ENCODE results near the gene IRF5.

Gene IRF5

GRCh38 chr7:128986609-128987008 lies 48.9 kb downstream of the IRF5 start:
- no peak overlapping the region for H3K27ac ChIP-seq
- TF ChIP-seq CTCF (conservative IDR thresholded peaks at IDR 0.05), result no peak

- peak overlapping the region; percentile 45 for H3K27ac ChIP-seq
- TF ChIP-seq CTCF (conservative IDR thresholded peaks at IDR 0.05), result no peak
Observed at GRCh38 chr7:128988372-128988771, 50.6 kb downstream of the IRF5 start.

GRCh38 chr7:128989961-128990360 lies 52.2 kb downstream of the IRF5 start:
- peak overlapping the region; percentile 45 for H3K27ac ChIP-seq
- TF ChIP-seq CTCF (conservative IDR thresholded peaks at IDR 0.05), result no peak

GRCh38 chr7:128993419-128993818 lies 55.7 kb downstream of the IRF5 start:
- no peak for TF ChIP-seq CTCF (conservative IDR thresholded peaks at IDR 0.05)
- peak overlapping the region; percentile 15 for H3K27ac ChIP-seq

- H3K27ac ChIP-seq, result peak overlapping the region; percentile 15
Observed at GRCh38 chr7:128994560-128994959, 56.8 kb downstream of the IRF5 start.

GRCh38 chr7:128997181-128997580 lies 59.5 kb downstream of the IRF5 start:
- H3K27ac ChIP-seq, result peak overlapping the region; percentile 11; the same call in 1 of the 2 replicates
- no peak for TF ChIP-seq CTCF (conservative IDR thresholded peaks at IDR 0.05)

Measured in VCaP (cell line).